H9 (cell line): Measurements from ENCODE around the gene KAZN. TPM values are rescaled to one million over a fixed set of nuclear protein-coding genes. Genes with fewer than 3 reads are reported as not detected.

Experiments
- DNase-seq: peaks from one replicate; pipeline ENCODE4 v3.0.0-alpha.2; 2017
- H2AFZ ChIP-seq: one replicate; pipeline ENCODE4 v1.6.1; 2013; ENCODE audit warnings: mild to moderate bottlenecking, low read length, control low read depth, moderate library complexity
- H2AK5ac ChIP-seq: 2 replicates; pipeline ENCODE4 v1.6.1; 2013; ENCODE audit warnings: low read length, control low read depth, mixed read lengths; ENCODE audit not compliant: insufficient read length
- H2BK120ac ChIP-seq: one replicate; pipeline ENCODE4 v1.6.1; 2013; ENCODE audit warnings: low read depth, mild to moderate bottlenecking, low read length, control low read depth, inconsistent platforms; ENCODE audit not compliant: poor library complexity, severe bottlenecking
- H2BK12ac ChIP-seq: 2 replicates; pipeline ENCODE4 v1.6.1; 2013; ENCODE audit warnings: low read length, control low read depth, mixed read lengths, low read depth; ENCODE audit not compliant: insufficient read length
- H2BK15ac ChIP-seq: 2 replicates; pipeline ENCODE4 v1.6.1; 2013; ENCODE audit warnings: low read depth, low read length, control low read depth
- H2BK20ac ChIP-seq: one replicate; pipeline ENCODE4 v1.6.1; 2013; ENCODE audit warnings: low read depth, mild to moderate bottlenecking, low read length, control low read depth, inconsistent platforms; ENCODE audit not compliant: poor library complexity, severe bottlenecking
- H2BK5ac ChIP-seq: 2 replicates; pipeline ENCODE4 v1.6.1; 2013; ENCODE audit warnings: low read length, control low read depth, mixed read lengths; ENCODE audit not compliant: insufficient read length
- H3K14ac ChIP-seq: 2 replicates; pipeline ENCODE4 v1.6.1; 2013; ENCODE audit warnings: low read length, control low read depth; ENCODE audit not compliant: insufficient read depth
- H3K18ac ChIP-seq: 2 replicates; pipeline ENCODE4 v1.6.1; 2013; ENCODE audit warnings: low read depth, mild to moderate bottlenecking, mixed read lengths, low read length, control low read depth; ENCODE audit not compliant: insufficient read length
- H3K23ac ChIP-seq: 2 replicates; pipeline ENCODE4 v1.6.1; 2013; ENCODE audit warnings: low read length, control low read depth, mixed read lengths, low read depth; ENCODE audit not compliant: insufficient read length
- H3K23me2 ChIP-seq: 2 replicates; pipeline ENCODE4 v1.6.1; 2013; ENCODE audit warnings: low read depth, mild to moderate bottlenecking, mixed read lengths, low read length, control low read depth; ENCODE audit not compliant: insufficient read length, poor library complexity, severe bottlenecking
- H3K27ac ChIP-seq: 2 replicates; pipeline ENCODE4 v1.5.1; 2013; ENCODE audit warnings: low read length, control low read depth, mixed read lengths, low read depth; ENCODE audit not compliant: insufficient read length
- H3K27me3 ChIP-seq: 2 replicates; pipeline ENCODE4 v1.6.1; 2013; ENCODE audit warnings: low read length, control low read depth, inconsistent platforms; ENCODE audit not compliant: insufficient read depth
- H3K4ac ChIP-seq: 2 replicates; pipeline ENCODE4 v1.6.1; 2013; ENCODE audit warnings: low read depth, mild to moderate bottlenecking, control low read depth, inconsistent platforms, low read length, moderate library complexity
- H3K4me1 ChIP-seq: 2 replicates; pipeline ENCODE4 v1.6.1; 2013; ENCODE audit warnings: low read length, control low read depth, inconsistent platforms; ENCODE audit not compliant: insufficient read depth
- H3K4me2 ChIP-seq: 2 replicates; pipeline ENCODE4 v1.6.1; 2013; ENCODE audit warnings: low read length, control low read depth, mixed read lengths; ENCODE audit not compliant: insufficient read length, insufficient read depth
- H3K56ac ChIP-seq: 2 replicates; pipeline ENCODE4 v1.6.1; 2013; ENCODE audit warnings: low read depth, mild to moderate bottlenecking, mixed read lengths, low read length, control low read depth; ENCODE audit not compliant: insufficient read length
- H3K79me1 ChIP-seq: 2 replicates; pipeline ENCODE4 v1.6.1; 2013; ENCODE audit warnings: low read depth, mild to moderate bottlenecking, moderate library complexity, low read length, control low read depth, inconsistent platforms; ENCODE audit not compliant: insufficient read depth, poor library complexity, severe bottlenecking
- H3K79me2 ChIP-seq: 2 replicates; pipeline ENCODE4 v1.6.1; 2013; ENCODE audit warnings: low read length, control low read depth, inconsistent platforms; ENCODE audit not compliant: insufficient read depth
- H3K9ac ChIP-seq: 2 replicates; pipeline ENCODE4 v1.6.1; 2013; ENCODE audit warnings: low read length, control low read depth, mixed read lengths; ENCODE audit not compliant: insufficient read length; ENCODE audit errors: extremely low read depth
- H3K9me3 ChIP-seq: one replicate; pipeline ENCODE4 v1.6.1; 2013; ENCODE audit warnings: low read depth, low read length, inconsistent platforms; ENCODE audit not compliant: control insufficient read depth
- H3T11ph ChIP-seq: one replicate; pipeline ENCODE4 v1.6.1; 2013; ENCODE audit warnings: mild to moderate bottlenecking, low read length, control low read depth, inconsistent platforms
- H4K20me1 ChIP-seq: one replicate; pipeline ENCODE4 v1.6.1; 2013; ENCODE audit not compliant: control insufficient read depth, insufficient read length, insufficient read depth
- H4K5ac ChIP-seq: 2 replicates; pipeline ENCODE4 v1.6.1; 2013; ENCODE audit warnings: low read depth, mild to moderate bottlenecking, mixed read lengths, low read length, control low read depth; ENCODE audit not compliant: insufficient read length
- H4K8ac ChIP-seq: replicated peaks from 2 replicates; pipeline ENCODE4 v1.6.1; 2013; ENCODE audit warnings: low read length, control low read depth, mixed read lengths, low read depth; ENCODE audit not compliant: insufficient read length
- H4K91ac ChIP-seq: 2 replicates; pipeline ENCODE4 v1.6.1; 2013; ENCODE audit warnings: low read depth, mild to moderate bottlenecking, moderate library complexity, mixed read lengths, low read length, control low read depth; ENCODE audit not compliant: insufficient read length
- H3K27ac Mint-ChIP-seq, 3 experiments: 2 replicates in 2 of 3; 3 replicates in 1 of 3; pipeline ENCODE4 v1.8.0; 2020 to 2021; ENCODE audit warnings: mixed read lengths in 3 of 3, mild to moderate bottlenecking in 1 of 3, moderate library complexity in 1 of 3
- H3K27me3 Mint-ChIP-seq: 2 replicates; pipeline ENCODE4 v1.8.0; 2021; ENCODE audit warnings: low read depth, mild to moderate bottlenecking, moderate library complexity, mixed read lengths
- H3K36me3 Mint-ChIP-seq, 3 experiments: 2 replicates in 2 of 3; 3 replicates in 1 of 3; pipeline ENCODE4 v1.8.0; 2020 to 2021; ENCODE audit warnings: low read depth in 3 of 3, mixed read lengths in 3 of 3; ENCODE audit not compliant: insufficient read depth in 1 of 3
- H3K4me1 Mint-ChIP-seq, 2 experiments: 2 replicates each; pipeline ENCODE4 v1.8.0; 2020; ENCODE audit warnings: mixed read lengths in 2 of 2
- H3K4me3 Mint-ChIP-seq, 2 experiments: 2 replicates in 1 of 2; 3 replicates in 1 of 2; pipeline ENCODE4 v1.8.0; 2020 to 2021; ENCODE audit warnings: mild to moderate bottlenecking in 2 of 2, mixed read lengths in 2 of 2, moderate library complexity in 1 of 2
- H3K9me3 Mint-ChIP-seq, 2 experiments: 2 replicates in 1 of 2; 3 replicates in 1 of 2; pipeline ENCODE4 v1.8.0; 2020; ENCODE audit warnings: mild to moderate bottlenecking in 2 of 2, mixed read lengths in 2 of 2, moderate library complexity in 1 of 2
- WGBS: extraction: QIAGEN DNeasy Blood & Tissue Kit; methylation state at CpG from one replicate; pipeline ENCODE4 v1.1.7; 2013; ENCODE audit warnings: missing lambda C conversion rate, low lambda C conversion rate, mixed read lengths; ENCODE audit not compliant: insufficient read length; ENCODE audit errors: extremely low coverage; 5-methylcytosine and 5-hydroxymethylcytosine counted together
- total RNA-seq: library from RNA; stranded (reverse); gene quantifications from 2 replicates; pipeline ENCODE4 v1.2.1, GENCODE V29; 2021
- TF ChIP-seq, protein P1 (sequence below): fragments of 200-600 bp; sonication (generic); conservative IDR thresholded peaks from 3 replicates; pipeline ENCODE4 v1.8.0; 2021; ENCODE audit warnings: antibody characterized with exemption, mild to moderate bottlenecking

The KAZN gene
- total RNA-seq, 1 experiment from 2014 or later: 7.6 TPM

DNA sequence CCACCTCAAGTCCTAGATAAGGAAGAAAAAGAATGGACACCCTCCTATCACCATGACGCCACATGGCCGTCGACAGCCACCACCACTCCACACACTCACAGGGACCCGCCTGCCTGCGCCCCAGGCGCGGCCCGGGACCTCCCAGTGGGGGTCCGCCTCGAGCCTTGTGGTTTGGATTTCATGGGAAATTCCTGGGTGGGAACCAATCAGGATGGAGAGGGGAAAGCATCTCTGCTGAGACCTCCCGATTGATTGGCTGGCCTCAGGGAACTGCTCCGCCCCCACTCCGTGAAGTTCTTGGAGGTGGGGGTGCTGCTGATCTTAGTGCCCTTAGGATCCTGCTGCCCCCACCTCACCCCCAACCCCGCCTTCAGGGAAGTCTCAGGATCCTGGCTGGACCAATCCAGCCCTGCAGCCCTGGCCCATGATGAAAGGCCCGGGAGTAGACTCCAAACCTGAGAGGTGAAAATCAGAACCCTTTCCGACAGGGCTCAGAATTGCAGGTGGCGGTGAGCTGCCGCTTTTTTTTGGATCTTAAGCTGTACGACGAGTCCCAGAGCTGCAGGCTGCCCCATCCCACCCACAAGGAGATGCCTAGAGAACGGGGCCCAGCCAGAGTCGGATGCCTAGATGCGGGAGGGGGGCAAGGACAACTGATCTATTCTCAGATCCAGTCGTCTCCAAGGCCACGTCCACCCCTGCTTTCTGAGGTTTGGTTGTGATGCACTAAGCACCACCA is 526.0 kb downstream of the KAZN start:
- Histone ChIP-seq H3K9ac (no peak overlapping the region), H3K4me1 (no peaks in the 10 kb centered on the region), H3K56ac (no peak overlapping the region), H4K20me1 (no peaks in the 10 kb centered on the region), H2BK20ac (no peak overlapping the region), H3K4me2 (no peak overlapping the region), H3K23ac (no peak overlapping the region), H4K8ac (no peak overlapping the region), H2AFZ (no peak overlapping the region), H3K27me3 (no peaks in the 10 kb centered on the region), H2BK5ac (no peak overlapping the region), H4K5ac (no peak overlapping the region), H2BK12ac (no peak overlapping the region), H2BK120ac (no peak overlapping the region), H3K27ac (no peak overlapping the region), H3K14ac (no peak overlapping the region), H3K79me1 (no peaks in the 10 kb centered on the region), H2BK15ac (no peak overlapping the region), H3K4ac (no peak overlapping the region), H2AK5ac (no peak overlapping the region), H3T11ph (no peak overlapping the region), H3K18ac (no peak overlapping the region), H3K79me2 (no peaks in the 10 kb centered on the region), H4K91ac (no peak overlapping the region), H3K9me3 (no peaks in the 10 kb centered on the region), H3K23me2 (no peaks in the 10 kb centered on the region)
- Mint-ChIP-seq H3K27ac (no peak overlapping the region), H3K4me1 (peaks cover 9 to 13% of the 10 kb centered on the region in 2 experiments), H3K36me3 (peaks cover 0 to 4% (median 3%) of the 10 kb centered on the region in 3 experiments; a peak in 4 of 7 replicates), H3K9me3 (peaks cover 4 to 8% of the 10 kb centered on the region in 2 experiments), H3K27me3 (peaks cover 16% of the 10 kb centered on the region), H3K4me3 (no peak overlapping the region)
- DNase-seq: no peak
- no CpG with 5 or more reads among the region's 25 CpGs for WGBS
- TF ChIP-seq, protein P1, sequence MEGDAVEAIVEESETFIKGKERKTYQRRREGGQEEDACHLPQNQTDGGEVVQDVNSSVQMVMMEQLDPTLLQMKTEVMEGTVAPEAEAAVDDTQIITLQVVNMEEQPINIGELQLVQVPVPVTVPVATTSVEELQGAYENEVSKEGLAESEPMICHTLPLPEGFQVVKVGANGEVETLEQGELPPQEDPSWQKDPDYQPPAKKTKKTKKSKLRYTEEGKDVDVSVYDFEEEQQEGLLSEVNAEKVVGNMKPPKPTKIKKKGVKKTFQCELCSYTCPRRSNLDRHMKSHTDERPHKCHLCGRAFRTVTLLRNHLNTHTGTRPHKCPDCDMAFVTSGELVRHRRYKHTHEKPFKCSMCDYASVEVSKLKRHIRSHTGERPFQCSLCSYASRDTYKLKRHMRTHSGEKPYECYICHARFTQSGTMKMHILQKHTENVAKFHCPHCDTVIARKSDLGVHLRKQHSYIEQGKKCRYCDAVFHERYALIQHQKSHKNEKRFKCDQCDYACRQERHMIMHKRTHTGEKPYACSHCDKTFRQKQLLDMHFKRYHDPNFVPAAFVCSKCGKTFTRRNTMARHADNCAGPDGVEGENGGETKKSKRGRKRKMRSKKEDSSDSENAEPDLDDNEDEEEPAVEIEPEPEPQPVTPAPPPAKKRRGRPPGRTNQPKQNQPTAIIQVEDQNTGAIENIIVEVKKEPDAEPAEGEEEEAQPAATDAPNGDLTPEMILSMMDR: no peak
